ENCODE results near the gene PIK3C3.

Gene PIK3C3

GRCh38 chr18:42082415-42083234, 127.6 kb downstream of the PIK3C3 start:
- H3K9ac ChIP-seq (ENCODE audit: low read depth, low read length): no peak overlapping the region
- peaks cover 19% of the 10 kb centered on the region for H3K36me3 ChIP-seq (ENCODE audit: insufficient read depth, low read depth, low read length)
- no peaks in the 10 kb centered on the region for H3K9me3 ChIP-seq (ENCODE audit: insufficient read depth, low read depth, low read length)
- no peaks in the 10 kb centered on the region for H3K27me3 ChIP-seq (ENCODE audit: insufficient read depth, low read length)
- H3K27ac ChIP-seq (ENCODE audit: low read length): no peak overlapping the region
- H3K4me1 ChIP-seq (ENCODE audit: insufficient read depth, low read length): no peaks in the 10 kb centered on the region
- H3K4me3 ChIP-seq (ENCODE audit: low read length): no peak overlapping the region

GRCh38 chr18:42086288-42086687, 131.3 kb downstream of the PIK3C3 start:
- Histone ChIP-seq H3K4me1 (ENCODE audit: insufficient read depth, low read length) (no peaks in the 10 kb centered on the region), H3K27me3 (ENCODE audit: insufficient read depth, low read length) (no peaks in the 10 kb centered on the region), H3K9ac (ENCODE audit: low read depth, low read length) (no peak overlapping the region), H3K27ac (ENCODE audit: low read length) (no peak overlapping the region), H3K4me3 (ENCODE audit: low read length) (no peak overlapping the region), H3K36me3 (ENCODE audit: insufficient read depth, low read depth, low read length) (peaks cover 6% of the 10 kb centered on the region; the same call in 1 of the 2 replicates), H3K9me3 (ENCODE audit: insufficient read depth, low read depth, low read length) (no peaks in the 10 kb centered on the region)

GRCh38 chr18:42087235-42087634, 132.2 kb downstream of the PIK3C3 start:
- no peak overlapping the region for H3K4me3 ChIP-seq (ENCODE audit: low read length)
- H3K36me3 ChIP-seq (ENCODE audit: insufficient read depth, low read depth, low read length): peaks cover 6% of the 10 kb centered on the region; the same call in 1 of the 2 replicates
- no peak overlapping the region for H3K27ac ChIP-seq (ENCODE audit: low read length)
- H3K9ac ChIP-seq (ENCODE audit: low read depth, low read length): no peak overlapping the region
- H3K9me3 ChIP-seq (ENCODE audit: insufficient read depth, low read depth, low read length): no peaks in the 10 kb centered on the region
- no peaks in the 10 kb centered on the region for H3K27me3 ChIP-seq (ENCODE audit: insufficient read depth, low read length)
- H3K4me1 ChIP-seq (ENCODE audit: insufficient read depth, low read length): no peaks in the 10 kb centered on the region

GRCh38 chr18:42087876-42088275, 132.8 kb downstream of the PIK3C3 start:
- Histone ChIP-seq H3K4me3 (ENCODE audit: low read length) (no peak overlapping the region), H3K27me3 (ENCODE audit: insufficient read depth, low read length) (no peaks in the 10 kb centered on the region), H3K4me1 (ENCODE audit: insufficient read depth, low read length) (no peaks in the 10 kb centered on the region), H3K27ac (ENCODE audit: low read length) (no peak overlapping the region), H3K9ac (ENCODE audit: low read depth, low read length) (no peak overlapping the region), H3K9me3 (ENCODE audit: insufficient read depth, low read depth, low read length) (no peaks in the 10 kb centered on the region), H3K36me3 (ENCODE audit: insufficient read depth, low read depth, low read length) (peaks cover under 1% of the 10 kb centered on the region; the same call in 1 of the 2 replicates)

- Histone ChIP-seq H3K4me1 (ENCODE audit: insufficient read depth, low read length) (no peaks in the 10 kb centered on the region), H3K27me3 (ENCODE audit: insufficient read depth, low read length) (no peaks in the 10 kb centered on the region), H3K36me3 (ENCODE audit: insufficient read depth, low read depth, low read length) (no peaks in the 10 kb centered on the region), H3K9ac (ENCODE audit: low read depth, low read length) (no peak overlapping the region), H3K9me3 (ENCODE audit: insufficient read depth, low read depth, low read length) (no peaks in the 10 kb centered on the region), H3K27ac (ENCODE audit: low read length) (no peak overlapping the region), H3K4me3 (ENCODE audit: low read length) (no peak overlapping the region)
Measured at GRCh38 chr18:42092848-42093247, 137.8 kb downstream of the PIK3C3 start.

GRCh38 chr18:42094875-42095274, 139.8 kb downstream of the PIK3C3 start:
- H3K4me3 ChIP-seq (ENCODE audit: low read length): no peak overlapping the region
- no peaks in the 10 kb centered on the region for H3K4me1 ChIP-seq (ENCODE audit: insufficient read depth, low read length)
- H3K9me3 ChIP-seq (ENCODE audit: insufficient read depth, low read depth, low read length): no peaks in the 10 kb centered on the region
- H3K36me3 ChIP-seq (ENCODE audit: insufficient read depth, low read depth, low read length): no peaks in the 10 kb centered on the region
- H3K27me3 ChIP-seq (ENCODE audit: insufficient read depth, low read length): no peaks in the 10 kb centered on the region
- no peak overlapping the region for H3K9ac ChIP-seq (ENCODE audit: low read depth, low read length)
- H3K27ac ChIP-seq (ENCODE audit: low read length): no peak overlapping the region

- Histone ChIP-seq H3K27me3 (ENCODE audit: insufficient read depth, low read length) (no peaks in the 10 kb centered on the region), H3K4me1 (ENCODE audit: insufficient read depth, low read length) (no peaks in the 10 kb centered on the region), H3K9me3 (ENCODE audit: insufficient read depth, low read depth, low read length) (no peaks in the 10 kb centered on the region), H3K36me3 (ENCODE audit: insufficient read depth, low read depth, low read length) (no peaks in the 10 kb centered on the region), H3K27ac (ENCODE audit: low read length) (no peak overlapping the region), H3K4me3 (ENCODE audit: low read length) (no peak overlapping the region), H3K9ac (ENCODE audit: low read depth, low read length) (no peak overlapping the region)
Measured at GRCh38 chr18:42095732-42096377, 140.8 kb downstream of the PIK3C3 start.

- H3K9ac ChIP-seq (ENCODE audit: low read depth, low read length): no peak overlapping the region
- no peaks in the 10 kb centered on the region for H3K27me3 ChIP-seq (ENCODE audit: insufficient read depth, low read length)
- no peaks in the 10 kb centered on the region for H3K4me1 ChIP-seq (ENCODE audit: insufficient read depth, low read length)
- H3K4me3 ChIP-seq (ENCODE audit: low read length): no peak overlapping the region
- no peaks in the 10 kb centered on the region for H3K36me3 ChIP-seq (ENCODE audit: insufficient read depth, low read depth, low read length)
- H3K27ac ChIP-seq (ENCODE audit: low read length): no peak overlapping the region
- H3K9me3 ChIP-seq (ENCODE audit: insufficient read depth, low read depth, low read length): no peaks in the 10 kb centered on the region
Measured at GRCh38 chr18:42100248-42100647, 145.2 kb downstream of the PIK3C3 start.

GRCh38 chr18:42100911-42101310, 145.9 kb downstream of the PIK3C3 start:
- Histone ChIP-seq H3K27ac (ENCODE audit: low read length) (no peak overlapping the region), H3K36me3 (ENCODE audit: insufficient read depth, low read depth, low read length) (no peaks in the 10 kb centered on the region), H3K9me3 (ENCODE audit: insufficient read depth, low read depth, low read length) (no peaks in the 10 kb centered on the region), H3K4me1 (ENCODE audit: insufficient read depth, low read length) (no peaks in the 10 kb centered on the region), H3K27me3 (ENCODE audit: insufficient read depth, low read length) (no peaks in the 10 kb centered on the region), H3K9ac (ENCODE audit: low read depth, low read length) (no peak overlapping the region), H3K4me3 (ENCODE audit: low read length) (no peak overlapping the region)

GRCh38 chr18:42105394-42105793, 150.4 kb downstream of the PIK3C3 start:
- Histone ChIP-seq H3K9me3 (ENCODE audit: insufficient read depth, low read depth, low read length) (no peaks in the 10 kb centered on the region), H3K27me3 (ENCODE audit: insufficient read depth, low read length) (no peaks in the 10 kb centered on the region), H3K36me3 (ENCODE audit: insufficient read depth, low read depth, low read length) (no peaks in the 10 kb centered on the region), H3K9ac (ENCODE audit: low read depth, low read length) (no peak overlapping the region), H3K27ac (ENCODE audit: low read length) (no peak overlapping the region), H3K4me3 (ENCODE audit: low read length) (no peak overlapping the region), H3K4me1 (ENCODE audit: insufficient read depth, low read length) (peaks cover 8% of the 10 kb centered on the region; the same call in 1 of the 2 replicates)

- H3K27me3 ChIP-seq (ENCODE audit: insufficient read depth, low read length): no peaks in the 10 kb centered on the region
- H3K4me3 ChIP-seq (ENCODE audit: low read length): no peak overlapping the region
- no peaks in the 10 kb centered on the region for H3K9me3 ChIP-seq (ENCODE audit: insufficient read depth, low read depth, low read length)
Measured at GRCh38 chr18:42106784-42107183, 151.8 kb downstream of the PIK3C3 start.

GRCh38 chr18:42107287-42107686, 152.3 kb downstream of the PIK3C3 start:
- H3K27me3 ChIP-seq (ENCODE audit: insufficient read depth, low read length): no peaks in the 10 kb centered on the region
- peaks cover 2% of the 10 kb centered on the region; the same call in 1 of the 2 replicates for H3K9me3 ChIP-seq (ENCODE audit: insufficient read depth, low read depth, low read length)
- H3K36me3 ChIP-seq (ENCODE audit: insufficient read depth, low read depth, low read length): no peaks in the 10 kb centered on the region
- no peak overlapping the region for H3K4me3 ChIP-seq (ENCODE audit: low read length)
- H3K9ac ChIP-seq (ENCODE audit: low read depth, low read length): no peak overlapping the region
- H3K4me1 ChIP-seq (ENCODE audit: insufficient read depth, low read length): peaks cover 8% of the 10 kb centered on the region; the same call in 1 of the 2 replicates
- H3K27ac ChIP-seq (ENCODE audit: low read length): no peak overlapping the region

More at GRCh38 chr18:42106784-42107183, 151.8 kb downstream of the PIK3C3 start:
- H3K36me3 ChIP-seq (ENCODE audit: insufficient read depth, low read depth, low read length): no peaks in the 10 kb centered on the region
- H3K27ac ChIP-seq (ENCODE audit: low read length): no peak overlapping the region
- H3K9ac ChIP-seq (ENCODE audit: low read depth, low read length): no peak overlapping the region
- H3K4me1 ChIP-seq (ENCODE audit: insufficient read depth, low read length): peaks cover 8% of the 10 kb centered on the region; the same call in 1 of the 2 replicates
